Astrocyte of the hippocampus (primary cell): ENCODE measurements around the gene PTPRG.

Experiments
- DNase-seq: peaks from one replicate; pipeline ENCODE4 v3.0.0; 2011; ENCODE audit warnings: low read depth, low spot score

Gene PTPRG

DNA sequence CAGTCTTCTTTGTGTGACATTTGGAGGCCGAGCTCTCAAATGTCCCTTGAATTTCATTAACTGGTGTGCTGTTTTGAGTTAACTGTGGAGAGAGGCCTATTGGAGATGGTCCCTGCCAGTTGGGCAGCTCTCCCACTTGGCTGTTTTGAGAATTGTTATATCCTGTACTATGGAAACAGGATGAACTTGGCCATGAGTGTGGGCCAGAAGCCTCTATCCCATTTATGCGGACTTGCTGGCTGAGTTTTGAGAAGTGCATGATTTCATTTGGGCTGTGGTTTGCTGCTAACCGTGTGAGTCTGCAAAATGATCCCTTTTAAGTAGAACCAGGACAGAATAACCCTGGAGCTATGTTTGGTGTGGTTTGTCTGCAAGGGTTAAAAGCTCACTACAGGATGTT is 366.0 kb downstream of the PTPRG start:
- peak; percentile 92 for DNase-seq

DNA sequence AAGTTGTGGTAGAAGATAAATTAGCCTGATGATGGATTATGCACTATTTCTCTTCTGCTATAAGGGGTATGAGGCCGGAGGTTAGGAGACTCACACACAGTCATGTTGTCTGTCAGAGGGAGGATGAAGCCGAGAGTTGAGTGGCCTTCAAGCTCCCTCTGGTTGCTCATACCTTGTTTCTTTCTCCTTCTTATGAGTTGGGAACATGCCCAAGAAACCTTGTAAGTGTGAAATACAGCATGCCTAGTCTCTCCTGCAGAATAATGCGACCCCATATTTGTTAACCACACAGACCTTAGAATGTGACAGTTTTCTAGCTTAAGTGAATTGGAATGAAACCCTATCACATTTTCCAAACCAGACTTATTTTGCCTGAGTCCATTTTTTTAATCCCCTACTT is 366.7 kb downstream of the PTPRG start:
- peak; percentile 77 for DNase-seq

DNA sequence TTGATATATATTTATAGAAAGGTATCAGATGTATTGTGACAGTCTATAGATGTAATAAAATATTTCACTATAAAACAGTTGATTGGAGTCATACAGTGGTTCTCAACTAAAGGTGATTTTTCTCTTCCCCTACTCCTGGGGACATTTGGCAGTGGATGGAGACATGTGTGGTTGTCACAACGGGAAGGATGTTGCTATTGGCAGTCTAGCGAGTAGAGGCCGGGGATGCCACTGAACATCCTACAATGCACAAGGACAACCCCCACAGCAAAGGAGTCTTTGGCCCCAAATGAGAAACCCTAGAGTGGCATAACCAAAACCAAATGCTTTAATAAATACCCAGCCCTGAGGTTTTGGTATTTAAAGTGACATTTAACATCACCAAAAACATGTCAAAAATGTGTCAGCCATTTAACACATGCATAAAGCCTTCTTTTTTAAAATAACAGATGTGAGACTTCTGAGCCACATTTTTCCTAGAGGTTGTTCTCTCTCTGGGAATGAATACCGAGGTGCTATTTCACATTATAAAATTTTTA is 367.5 kb downstream of the PTPRG start:
- no peak for DNase-seq

DNA sequence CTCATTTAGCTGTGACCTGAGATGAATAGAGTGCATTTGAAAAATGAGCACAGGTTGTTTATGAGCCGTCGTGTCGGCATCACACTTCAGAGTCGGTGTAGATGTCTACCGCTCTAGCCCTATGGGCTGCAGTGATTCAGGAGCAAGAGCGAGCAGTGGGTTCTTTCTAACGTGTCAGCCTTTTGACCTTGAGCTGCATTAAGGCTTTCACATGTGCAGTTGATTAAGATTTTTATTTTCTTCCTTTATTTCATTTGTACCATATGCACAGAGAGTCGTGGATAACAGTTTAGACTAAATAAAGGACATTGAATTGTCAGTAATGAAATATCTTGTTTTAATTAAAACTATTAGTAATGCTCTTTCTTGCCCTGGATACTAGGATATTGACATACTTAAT is 368.2 kb downstream of the PTPRG start:
- DNase-seq, result no peak

DNA sequence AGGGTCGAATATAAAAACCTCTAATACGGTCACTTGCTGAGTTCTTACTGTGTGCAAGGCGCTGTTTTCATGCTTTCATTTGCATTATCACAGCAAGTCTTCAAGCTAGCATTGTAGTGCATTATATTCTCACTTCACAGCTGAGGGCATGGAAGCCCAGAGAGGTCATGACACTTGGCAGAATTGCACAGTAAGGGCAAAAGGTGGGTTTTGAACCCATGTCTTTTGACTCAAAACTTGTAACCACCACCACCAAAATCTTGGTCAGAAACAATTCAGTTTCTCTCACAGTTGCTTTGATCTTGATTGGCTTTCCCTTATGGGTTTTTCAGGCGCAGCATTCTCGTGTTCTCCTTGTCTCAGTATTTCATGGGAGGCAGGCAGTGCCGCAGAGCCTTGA is 371.1 kb downstream of the PTPRG start:
- DNase-seq, result no peak

DNA sequence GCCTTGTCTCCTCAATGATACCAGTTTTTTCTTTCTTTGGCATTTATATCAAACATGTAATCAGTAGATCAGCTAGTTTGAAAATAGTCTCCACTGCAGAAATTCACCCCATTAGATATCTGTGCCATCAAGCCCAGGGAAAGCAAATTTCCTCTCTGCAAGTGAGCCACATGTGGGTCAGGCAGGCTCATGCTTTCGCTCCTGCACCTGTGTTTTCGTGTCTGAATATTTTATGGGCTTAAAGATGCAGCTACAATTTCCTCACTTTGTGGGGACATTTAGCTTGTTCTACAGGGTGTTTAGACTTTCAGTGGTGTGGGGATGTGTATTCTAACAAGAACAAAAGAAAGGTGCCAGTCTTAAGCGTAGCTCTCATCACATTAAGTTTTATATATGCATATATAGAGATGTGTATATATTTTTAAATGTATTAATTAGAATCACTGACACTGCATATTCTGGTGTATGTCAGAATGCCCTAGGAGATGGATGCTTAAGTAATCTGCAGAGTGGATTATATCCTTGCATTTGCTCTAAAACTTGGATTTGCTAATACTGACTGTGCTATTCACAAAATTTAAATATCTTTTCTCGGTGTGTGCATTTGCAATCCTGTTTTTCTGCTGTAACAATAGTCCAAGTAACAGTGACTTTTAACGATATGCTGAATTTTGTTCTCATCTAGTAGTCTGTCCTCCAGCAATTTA is 372.6 kb downstream of the PTPRG start:
- DNase-seq, result no peak

DNA sequence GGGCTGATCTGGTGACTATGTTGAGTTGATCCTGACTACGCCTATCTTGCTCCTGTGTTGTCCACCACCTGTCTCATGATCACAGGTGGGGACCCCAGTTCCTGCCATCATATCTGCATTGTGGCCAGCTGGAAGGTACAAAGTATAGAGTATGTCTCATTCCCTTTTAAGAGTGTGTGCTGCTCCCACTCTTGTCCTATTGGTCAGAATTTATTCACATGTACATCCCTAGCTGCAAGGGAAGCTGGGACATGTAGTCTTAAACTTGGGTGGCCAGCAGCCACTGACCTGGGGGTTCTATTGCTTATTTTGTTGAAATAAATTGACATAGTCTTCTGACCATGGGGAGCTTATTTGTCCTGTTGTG is 373.1 kb downstream of the PTPRG start:
- DNase-seq, result no peak

DNA sequence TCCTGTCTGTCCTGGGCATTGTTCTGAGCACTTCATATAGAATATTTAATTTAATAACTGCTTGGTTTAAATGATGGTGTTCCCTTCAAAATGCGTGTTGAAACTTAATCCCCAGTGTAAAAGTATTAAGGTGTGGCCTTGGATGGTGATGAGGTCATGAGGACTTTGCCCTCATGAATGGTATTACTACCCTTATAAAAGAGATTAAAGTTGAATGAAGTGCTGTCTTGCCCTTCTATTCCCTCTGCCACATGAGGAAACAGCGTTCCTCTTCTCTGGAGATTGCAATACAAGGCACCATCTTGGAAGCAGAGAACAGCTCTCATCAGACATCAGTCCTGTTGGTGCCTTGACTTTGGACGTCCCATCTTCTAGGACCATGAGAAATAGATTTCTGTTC is 374.4 kb downstream of the PTPRG start:
- no peak for DNase-seq

DNA sequence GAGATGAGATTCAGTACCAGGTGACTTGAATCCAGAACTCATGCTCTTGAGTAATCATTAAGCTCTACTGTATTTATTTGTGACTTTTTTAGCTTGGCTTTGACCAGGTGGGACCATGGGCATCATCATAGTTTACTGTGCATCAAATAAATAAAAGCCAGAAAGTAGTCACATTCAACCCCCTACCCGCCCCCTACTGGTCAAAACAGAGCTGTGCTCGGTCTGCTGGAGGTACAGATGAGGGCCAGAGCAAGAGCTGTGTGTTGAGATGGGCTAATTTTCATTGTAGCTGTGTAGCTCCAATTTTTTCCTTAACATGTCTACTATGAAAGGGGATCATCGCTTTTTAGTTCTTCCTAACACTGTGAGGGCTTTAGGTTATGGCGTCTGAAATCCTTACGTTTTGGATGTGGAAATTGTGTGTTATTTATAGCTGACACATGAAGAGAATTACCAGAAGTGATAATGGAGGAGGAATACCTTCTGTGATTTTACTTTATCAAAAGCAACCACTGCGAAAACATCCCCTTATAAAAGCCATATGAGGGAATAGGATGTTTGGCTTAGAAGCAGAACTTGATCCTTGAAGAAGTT is 375.1 kb downstream of the PTPRG start:
- no peak for DNase-seq

DNA sequence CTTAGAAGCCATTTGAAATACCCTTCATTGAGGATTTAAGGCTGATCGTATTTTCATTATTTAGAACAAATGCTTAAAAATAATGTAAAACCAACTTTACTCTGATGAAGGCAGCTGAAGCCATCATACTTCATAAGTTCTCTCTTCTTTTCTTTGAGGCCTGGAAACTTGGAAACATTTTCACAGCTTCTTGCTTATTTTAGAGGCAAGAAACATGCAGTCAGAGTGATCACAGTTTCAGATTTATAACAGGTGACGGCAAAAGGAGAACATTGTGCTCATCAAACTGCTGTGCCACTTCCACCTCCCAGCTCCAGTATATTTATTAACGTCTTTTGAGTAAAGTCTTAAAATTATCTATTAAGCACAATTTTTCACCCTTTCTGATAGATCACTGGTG is 376.1 kb downstream of the PTPRG start:
- no peak for DNase-seq

DNA sequence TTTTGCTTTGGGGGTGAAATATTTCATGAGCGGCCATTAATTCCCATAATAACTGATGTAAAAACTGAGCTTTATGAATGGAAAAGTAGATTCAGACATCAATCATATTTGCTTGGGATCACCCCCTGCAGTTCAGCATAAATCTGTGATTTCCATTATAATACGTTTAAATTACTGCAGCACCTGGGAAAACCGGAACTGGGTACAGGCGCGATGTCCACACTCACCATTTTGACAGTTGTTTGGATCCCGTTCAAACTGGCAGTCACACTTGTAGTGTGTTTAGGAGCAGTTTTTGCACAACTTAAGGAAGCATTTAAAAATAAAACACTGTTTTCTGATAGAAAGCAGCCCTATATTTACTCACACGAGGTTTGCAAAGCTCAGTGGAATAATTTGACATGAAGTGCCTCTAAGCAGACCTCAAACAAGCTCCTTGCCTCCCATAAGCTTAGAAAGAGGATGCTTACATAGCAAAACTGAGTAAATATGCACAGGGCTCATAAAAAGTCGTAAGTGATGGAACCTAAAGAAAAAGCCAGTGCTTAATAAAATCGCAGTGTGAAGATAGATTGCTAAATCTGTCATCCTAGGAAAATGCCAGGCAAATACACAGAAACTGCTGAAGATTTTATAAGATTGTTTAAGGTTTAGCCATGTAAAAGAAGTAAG is 377.6 kb downstream of the PTPRG start:
- no peak for DNase-seq

DNA sequence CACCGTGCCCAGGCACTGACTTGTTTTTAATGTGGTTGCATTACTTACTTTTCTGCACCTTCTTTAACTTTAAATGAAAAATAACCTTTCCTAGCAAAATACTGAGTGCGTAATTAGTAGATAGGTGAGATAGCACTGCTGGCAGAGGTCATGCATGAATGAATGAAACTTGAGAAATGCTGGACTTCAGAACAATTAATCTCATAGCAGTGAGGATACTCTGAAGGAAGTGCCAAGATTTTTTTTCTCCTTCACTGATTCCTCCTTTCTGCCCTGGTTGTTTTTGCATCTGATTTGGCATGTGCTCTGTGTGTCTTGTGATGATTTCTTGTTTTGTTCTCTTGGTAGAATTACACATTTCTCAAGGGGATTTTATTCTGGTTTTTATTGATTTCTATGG is 378.9 kb downstream of the PTPRG start:
- DNase-seq, result no peak

DNA sequence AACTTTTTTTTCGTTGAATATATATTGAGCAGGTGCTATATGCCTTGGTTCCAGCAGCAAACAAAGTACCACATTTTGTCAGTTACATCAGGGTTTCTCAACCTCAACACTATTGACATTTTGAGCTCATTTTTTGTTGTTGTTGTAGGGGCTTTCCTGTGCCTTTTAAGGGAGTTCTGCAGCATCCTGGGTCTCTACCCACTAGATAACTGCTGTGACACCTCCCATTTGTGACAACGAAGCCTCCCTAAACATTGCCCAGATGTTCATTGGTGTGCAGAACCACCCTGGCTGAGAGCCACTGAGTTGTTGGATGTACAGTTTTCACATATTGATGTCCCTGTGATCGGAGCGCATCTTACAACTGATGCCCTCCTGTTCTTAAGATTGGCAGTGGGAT is 382.6 kb downstream of the PTPRG start:
- DNase-seq, result no peak

DNA sequence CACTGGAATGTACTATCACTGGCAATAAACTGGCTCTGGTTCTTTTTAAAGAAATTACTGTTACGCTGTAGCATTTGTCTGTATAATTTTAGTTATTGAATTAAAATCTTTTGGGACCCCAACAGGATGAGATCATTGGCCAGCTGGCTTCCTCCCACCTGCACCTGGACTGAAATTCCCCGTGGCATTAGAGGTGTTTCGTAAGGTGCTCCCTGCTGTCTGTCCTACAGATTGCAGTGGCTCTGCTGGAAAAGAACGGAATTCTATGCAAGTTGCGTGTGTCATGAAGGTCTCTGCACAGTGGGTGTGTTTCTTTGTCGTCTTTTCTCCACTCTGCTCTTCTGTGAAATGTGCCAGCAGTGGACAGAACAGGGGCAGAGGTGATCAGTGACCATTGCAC is 383.4 kb downstream of the PTPRG start:
- no peak for DNase-seq

DNA sequence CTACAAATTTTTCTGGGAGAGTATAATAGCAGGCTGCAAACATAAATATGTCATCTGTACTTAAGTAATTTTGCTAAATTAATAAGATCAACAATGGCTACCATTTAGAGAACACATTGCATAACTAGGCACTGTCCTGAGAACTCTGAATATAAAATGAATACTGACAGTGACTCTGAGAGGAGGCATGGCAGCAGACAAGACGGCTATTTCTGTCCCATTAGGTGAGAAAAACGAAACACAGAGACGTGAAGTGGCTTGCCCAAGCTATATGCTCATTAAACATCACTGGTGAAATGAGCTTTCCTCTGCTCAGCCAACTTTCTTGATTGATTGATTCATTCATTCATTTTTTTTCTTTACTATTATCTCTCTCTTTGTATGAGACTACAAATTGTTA is 384.3 kb downstream of the PTPRG start:
- no peak for DNase-seq

DNA sequence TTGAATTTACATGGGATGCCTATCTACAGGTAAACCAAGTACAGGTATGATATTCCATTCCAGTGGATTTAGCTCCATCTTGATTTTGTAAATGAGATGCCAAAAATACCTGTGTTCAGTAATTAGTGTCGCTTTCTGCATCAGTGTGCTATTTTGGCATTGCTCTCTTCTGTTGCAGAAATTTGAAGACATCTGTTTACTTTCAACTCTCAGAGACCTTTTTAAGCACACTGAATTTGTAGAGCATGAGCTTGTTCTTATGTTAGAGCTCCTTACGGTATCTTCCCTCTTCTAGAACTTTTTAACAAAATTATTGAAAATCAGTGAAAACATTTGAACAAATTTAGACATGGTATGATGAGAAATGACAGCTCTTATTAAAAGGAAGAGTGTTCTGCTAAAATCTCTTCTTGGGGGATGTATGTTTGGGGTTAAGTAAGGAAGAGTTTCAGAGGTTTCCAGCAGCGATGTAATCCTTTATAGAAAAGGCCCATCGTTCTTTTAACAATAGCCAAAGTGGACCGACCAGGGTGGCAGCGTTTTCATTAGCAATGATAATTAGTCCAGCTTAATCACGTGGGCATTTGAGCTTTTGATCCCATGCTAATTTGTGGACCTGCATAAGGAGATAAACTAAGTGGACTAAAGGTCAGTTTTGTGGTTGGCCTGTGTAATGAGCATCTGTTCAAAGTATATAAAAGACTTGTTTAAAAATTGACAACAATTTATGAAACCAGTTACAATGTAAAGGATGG is 385.4 kb downstream of the PTPRG start:
- DNase-seq, result no peak

DNA sequence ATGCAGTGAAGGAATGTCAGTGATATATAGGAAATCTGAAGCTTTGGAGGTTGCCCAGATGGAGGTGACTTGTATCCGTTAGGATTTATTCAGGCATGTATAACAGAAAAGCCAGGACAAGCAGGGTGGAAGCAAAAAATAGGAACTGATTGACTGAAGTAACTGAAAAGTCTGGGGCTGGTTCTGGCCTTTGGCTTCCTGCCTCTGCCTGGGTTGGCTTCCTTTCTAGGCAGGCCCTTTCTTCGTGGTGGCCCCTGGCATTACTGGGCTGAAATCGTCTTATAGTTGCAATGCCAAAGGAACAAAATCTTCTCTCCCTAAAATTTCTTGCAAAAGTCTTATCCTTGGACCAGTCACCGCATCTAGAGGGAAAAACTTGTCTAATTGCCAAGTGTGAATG is 386.1 kb downstream of the PTPRG start:
- no peak for DNase-seq

DNA sequence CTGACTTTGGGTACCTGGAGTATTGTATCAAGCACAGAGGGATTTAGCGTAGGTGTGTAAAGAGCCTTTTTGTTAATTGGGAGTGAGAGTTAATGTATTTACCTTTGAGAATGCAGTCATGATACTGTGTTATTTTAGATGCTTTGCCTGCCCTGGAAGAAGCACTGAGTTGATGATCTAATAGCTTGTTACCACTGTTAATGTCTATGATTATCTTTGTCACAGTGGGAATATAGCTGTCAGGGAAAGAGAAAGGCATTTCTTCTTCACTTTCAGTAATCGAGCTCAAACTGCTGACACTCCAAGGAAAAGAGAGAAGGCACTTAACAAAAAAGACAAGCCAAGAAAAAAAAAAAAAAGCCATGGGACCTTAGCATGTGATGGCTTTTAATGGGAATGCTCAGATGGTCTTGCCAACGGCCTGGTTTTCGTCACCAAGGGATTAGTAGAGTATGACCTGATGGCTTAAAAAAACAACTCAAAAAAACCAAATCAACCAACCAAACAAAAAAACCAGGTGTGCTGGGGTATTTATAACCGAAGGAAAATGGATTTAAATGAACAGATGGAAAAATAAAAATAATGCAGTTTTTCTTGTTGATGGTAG is 387.4 kb downstream of the PTPRG start:
- no peak for DNase-seq

DNA sequence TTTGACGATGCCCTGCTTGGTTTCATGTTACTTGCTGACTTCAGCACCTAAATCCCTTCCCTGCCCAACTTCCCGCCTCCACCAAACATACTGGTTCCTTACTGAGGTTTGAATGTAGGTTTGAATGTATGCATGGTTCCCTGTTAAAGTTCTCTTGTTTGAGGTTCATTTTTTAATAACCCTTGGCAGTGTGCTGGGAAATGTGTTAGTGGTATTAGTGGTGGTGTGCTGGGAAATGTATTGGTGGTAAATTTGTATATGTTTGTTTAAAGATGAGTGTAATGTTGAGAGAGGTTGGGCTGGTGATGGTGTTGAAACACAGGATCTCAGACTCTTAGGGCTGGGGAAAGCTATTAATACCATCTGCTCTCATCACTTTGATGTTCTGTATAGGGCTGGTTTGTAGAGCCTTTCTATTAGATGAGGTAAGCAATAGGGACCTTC is 392.7 kb downstream of the PTPRG start:
- no peak for DNase-seq

DNA sequence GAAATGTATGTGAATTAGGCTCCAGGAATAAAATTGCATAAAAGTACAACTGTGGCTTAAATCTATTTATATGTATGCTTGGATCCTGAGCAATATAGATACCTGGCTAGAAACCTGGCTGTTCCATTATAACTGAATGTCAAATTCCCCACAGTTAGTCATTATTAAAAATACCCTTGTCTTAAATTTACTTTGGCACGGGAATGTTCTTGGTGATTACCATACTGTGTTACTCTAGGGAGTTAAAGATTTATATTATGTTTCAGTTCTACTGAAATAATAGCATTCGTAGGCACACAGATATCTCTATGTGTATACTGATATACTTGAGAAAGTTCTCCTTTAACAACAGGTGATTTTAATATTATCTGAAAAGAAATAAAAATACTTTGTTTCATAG is 394.1 kb downstream of the PTPRG start:
- DNase-seq, result no peak

DNA sequence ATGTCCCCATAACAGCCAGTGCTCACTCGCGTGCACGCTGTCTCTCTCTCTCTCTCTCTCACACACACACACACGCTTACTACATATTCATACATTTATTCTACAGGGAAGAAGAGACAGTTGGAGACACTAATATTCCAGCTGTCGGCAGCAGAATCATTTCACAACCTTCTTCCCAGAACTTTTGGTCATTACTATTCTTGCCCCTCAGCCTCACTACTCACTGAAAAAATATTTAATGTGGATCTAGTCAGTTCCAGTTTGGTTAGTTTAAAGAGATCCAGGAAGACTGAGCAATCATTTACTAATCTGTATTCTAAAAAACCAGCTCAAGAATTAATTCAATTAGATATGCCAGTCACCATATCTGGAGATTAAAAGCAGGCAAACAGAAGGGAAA is 394.9 kb downstream of the PTPRG start:
- peak; percentile 24 for DNase-seq

DNA sequence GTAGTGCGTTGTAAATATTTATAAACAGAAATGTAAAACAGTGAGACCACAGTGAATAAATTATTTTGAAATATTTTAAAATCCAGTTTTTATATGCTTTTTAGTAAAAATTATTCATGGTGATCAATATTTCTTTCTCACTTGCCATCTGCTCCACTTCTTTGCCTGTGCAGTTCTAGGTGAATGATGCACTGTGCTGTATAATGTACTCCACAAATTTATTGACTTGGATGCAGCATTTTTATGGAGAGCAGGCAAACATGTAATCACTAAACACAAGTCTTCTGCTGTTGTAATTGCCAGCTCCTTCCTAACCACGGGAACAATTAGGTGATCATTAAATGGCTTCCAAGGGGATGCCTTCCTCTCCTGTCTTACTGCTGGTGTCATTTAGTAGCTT is 395.9 kb downstream of the PTPRG start:
- no peak for DNase-seq
